HL-60 (cell line): ENCODE measurements around the gene TXNDC8.

Experiments
- DNase-seq, 2 experiments: peaks; one replicate each; pipeline ENCODE4 v3.0.0-alpha.2; 2010 to 2020; ENCODE audit warnings: low read depth in 1 of 2, low spot score in 1 of 2
- H3K27ac ChIP-seq: fragments of 250-450 bp; sonication (Bioruptor Pico); replicated peaks from 2 replicates; pipeline ENCODE4 v1.5.1; 2020; ENCODE audit warnings: mild to moderate bottlenecking, moderate library complexity
- H3K27me3 ChIP-seq: fragments of 250-450 bp; sonication (Bioruptor Pico); 2 replicates; pipeline ENCODE4 v1.5.1; 2021; ENCODE audit warnings: mild to moderate bottlenecking, moderate library complexity; ENCODE audit not compliant: insufficient read depth, poor library complexity, severe bottlenecking
- H3K4me3 ChIP-seq: replicated peaks from 2 replicates; pipeline ENCODE4 v1.5.1; 2011; ENCODE audit warnings: mild to moderate bottlenecking, control low read depth, low read length; ENCODE audit not compliant: insufficient read depth
- CTCF ChIP-seq: IDR thresholded peaks from one replicate; pipeline ENCODE4 v1.5.1; 2011; ENCODE audit warnings: low read length, control low read depth, inconsistent platforms; ENCODE audit not compliant: insufficient read depth
- GABPA ChIP-seq: IDR thresholded peaks from 2 replicates; pipeline ENCODE4 v1.6.1; 2012; ENCODE audit warnings: low read depth
- POLR2AphosphoS5 ChIP-seq: IDR thresholded peaks from 2 replicates; pipeline ENCODE4 v1.6.1; 2012; ENCODE audit warnings: low read depth
- SPI1 ChIP-seq: IDR thresholded peaks from 2 replicates; pipeline ENCODE4 v1.6.1; 2012; ENCODE audit warnings: low read depth, mild to moderate bottlenecking, borderline replicate concordance
- TF ChIP-seq, protein P1 (sequence below): IDR thresholded peaks from 2 replicates; pipeline ENCODE4 v1.6.1; 2012; ENCODE audit warnings: low read depth; ENCODE audit not compliant: insufficient replicate concordance

TXNDC8 gene

GRCh38 chr9:110327716-110328115, 9.9 kb downstream of the TXNDC8 start:
- no peak for DNase-seq
- Histone ChIP-seq H3K27me3 (no peaks in the 10 kb centered on the region), H3K27ac (no peak overlapping the region), H3K4me3 (no peak overlapping the region)
- TF ChIP-seq, protein P1, sequence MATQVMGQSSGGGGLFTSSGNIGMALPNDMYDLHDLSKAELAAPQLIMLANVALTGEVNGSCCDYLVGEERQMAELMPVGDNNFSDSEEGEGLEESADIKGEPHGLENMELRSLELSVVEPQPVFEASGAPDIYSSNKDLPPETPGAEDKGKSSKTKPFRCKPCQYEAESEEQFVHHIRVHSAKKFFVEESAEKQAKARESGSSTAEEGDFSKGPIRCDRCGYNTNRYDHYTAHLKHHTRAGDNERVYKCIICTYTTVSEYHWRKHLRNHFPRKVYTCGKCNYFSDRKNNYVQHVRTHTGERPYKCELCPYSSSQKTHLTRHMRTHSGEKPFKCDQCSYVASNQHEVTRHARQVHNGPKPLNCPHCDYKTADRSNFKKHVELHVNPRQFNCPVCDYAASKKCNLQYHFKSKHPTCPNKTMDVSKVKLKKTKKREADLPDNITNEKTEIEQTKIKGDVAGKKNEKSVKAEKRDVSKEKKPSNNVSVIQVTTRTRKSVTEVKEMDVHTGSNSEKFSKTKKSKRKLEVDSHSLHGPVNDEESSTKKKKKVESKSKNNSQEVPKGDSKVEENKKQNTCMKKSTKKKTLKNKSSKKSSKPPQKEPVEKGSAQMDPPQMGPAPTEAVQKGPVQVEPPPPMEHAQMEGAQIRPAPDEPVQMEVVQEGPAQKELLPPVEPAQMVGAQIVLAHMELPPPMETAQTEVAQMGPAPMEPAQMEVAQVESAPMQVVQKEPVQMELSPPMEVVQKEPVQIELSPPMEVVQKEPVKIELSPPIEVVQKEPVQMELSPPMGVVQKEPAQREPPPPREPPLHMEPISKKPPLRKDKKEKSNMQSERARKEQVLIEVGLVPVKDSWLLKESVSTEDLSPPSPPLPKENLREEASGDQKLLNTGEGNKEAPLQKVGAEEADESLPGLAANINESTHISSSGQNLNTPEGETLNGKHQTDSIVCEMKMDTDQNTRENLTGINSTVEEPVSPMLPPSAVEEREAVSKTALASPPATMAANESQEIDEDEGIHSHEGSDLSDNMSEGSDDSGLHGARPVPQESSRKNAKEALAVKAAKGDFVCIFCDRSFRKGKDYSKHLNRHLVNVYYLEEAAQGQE, result no peak
- no peak for TF ChIP-seq CTCF
- no peak for TF ChIP-seq SPI1
- no peak for TF ChIP-seq POLR2AphosphoS5
- TF ChIP-seq GABPA, result no peak

GRCh38 chr9:110323818-110324217, 13.8 kb downstream of the TXNDC8 start:
- Histone ChIP-seq H3K27ac (no peak overlapping the region), H3K27me3 (no peaks in the 10 kb centered on the region), H3K4me3 (no peak overlapping the region)
- DNase-seq, result no peak
- TF ChIP-seq CTCF (no peak), GABPA (no peak), SPI1 (no peak), POLR2AphosphoS5 (no peak)
- TF ChIP-seq, protein P1, result no peak

GRCh38 chr9:110320651-110321445, 16.8 kb downstream of the TXNDC8 start:
- DNase-seq, result no peak
- TF ChIP-seq, protein P1, result no peak
- TF ChIP-seq CTCF (no peak), POLR2AphosphoS5 (no peak), SPI1 (no peak), GABPA (no peak)
- H3K27me3 ChIP-seq, result no peaks in the 10 kb centered on the region

More at GRCh38 chr9:110320651-110321445, 16.8 kb downstream of the TXNDC8 start:
- H3K4me3 ChIP-seq, result no peak overlapping the region
- no peak overlapping the region for H3K27ac ChIP-seq
